Keratinocyte (primary cell): Measurements from ENCODE around the gene MSANTD2. TPM values are rescaled to one million over a fixed set of nuclear protein-coding genes. Genes with fewer than 3 reads are reported as not detected.

Experiments
- DNase-seq: peaks from one replicate; pipeline ENCODE4 v3.0.0-alpha.2; 2011; ENCODE audit warnings: low read depth, missing footprints, low spot score
- FAIRE-seq: peaks from 2 replicates; lab custom pipeline; 2011; peaks lifted over from hg19 to GRCh38; lab: Jason Lieb, UNC
- H2AFZ ChIP-seq: 2 replicates; pipeline ENCODE4 v1.6.0; 2012; ENCODE audit warnings: low read length, control low read depth, inconsistent platforms; ENCODE audit not compliant: control insufficient read depth
- H3K27ac ChIP-seq: 2 replicates; pipeline ENCODE4 v1.5.1; 2011; ENCODE audit warnings: low read length; ENCODE audit not compliant: control insufficient read depth, insufficient read depth
- H3K27me3 ChIP-seq: 3 replicates; pipeline ENCODE4 v1.6.0; 2011; ENCODE audit warnings: low read length; ENCODE audit not compliant: control insufficient read depth, insufficient read depth; ENCODE audit errors: extremely low read depth
- H3K36me3 ChIP-seq, 2 experiments: 2 replicates in 1 of 2; 3 replicates in 1 of 2; pipeline ENCODE4 v1.5.1; 2011; ENCODE audit warnings: low read length in 2 of 2, mild to moderate bottlenecking in 1 of 2; ENCODE audit not compliant: control insufficient read depth in 2 of 2, insufficient read depth in 2 of 2; ENCODE audit errors: extremely low read depth in 1 of 2
- H3K4me1 ChIP-seq: 3 replicates; pipeline ENCODE4 v1.5.1; 2011; ENCODE audit warnings: low read length; ENCODE audit not compliant: control insufficient read depth, insufficient read depth; ENCODE audit errors: extremely low read depth
- H3K4me2 ChIP-seq: 3 replicates; pipeline ENCODE4 v1.6.0; 2011; ENCODE audit warnings: low read depth, low read length; ENCODE audit not compliant: control insufficient read depth, insufficient read depth; ENCODE audit errors: extremely low read depth
- H3K4me3 ChIP-seq, 3 experiments: fragments of 200-600 bp in 1 of 3; sonication (generic) in 1 of 3; 2 replicates in 2 of 3; 3 replicates in 1 of 3; pipeline ENCODE4 v1.5.1; 2011 to 2016; ENCODE audit warnings: low read length in 3 of 3, mild to moderate bottlenecking in 3 of 3, control low read depth in 2 of 3, inconsistent platforms in 1 of 3, low read depth in 1 of 3, mixed read lengths in 1 of 3, mixed run types in 1 of 3, moderate library complexity in 1 of 3; ENCODE audit not compliant: control insufficient read depth in 2 of 3, insufficient read depth in 2 of 3; ENCODE audit errors: extremely low read depth in 1 of 3
- H3K79me2 ChIP-seq: 2 replicates; pipeline ENCODE4 v1.6.0; 2012; ENCODE audit warnings: low read length; ENCODE audit not compliant: control insufficient read depth, insufficient read depth
- H3K9ac ChIP-seq: 3 replicates; pipeline ENCODE4 v1.6.0; 2011; ENCODE audit warnings: low read length; ENCODE audit not compliant: control insufficient read depth, insufficient read depth; ENCODE audit errors: extremely low read depth
- H3K9me1 ChIP-seq: 3 replicates; pipeline ENCODE4 v1.6.0; 2011; ENCODE audit warnings: low read length; ENCODE audit not compliant: control insufficient read depth, insufficient read depth; ENCODE audit errors: extremely low read depth
- H3K9me3 ChIP-seq: 2 replicates; pipeline ENCODE4 v1.5.1; 2012; ENCODE audit warnings: low read depth, low read length; ENCODE audit not compliant: control insufficient read depth
- H4K20me1 ChIP-seq: 3 replicates; pipeline ENCODE4 v1.6.0; 2011; ENCODE audit warnings: low read length; ENCODE audit not compliant: control insufficient read depth, insufficient read depth; ENCODE audit errors: extremely low read depth
- EZH2 ChIP-seq: IDR thresholded peaks from one replicate; pipeline ENCODE4 v1.6.1; 2012; ENCODE audit warnings: inconsistent platforms, mild to moderate bottlenecking, low read length, moderate library complexity
- dilution Hi-C: fragments of 300-500 bp; cut with MboI; formaldehyde crosslinking; loops from one replicate; pipeline ENCODE4 v1.7.0; 2020; ENCODE audit warnings: low sequenced_read_pairs; ENCODE audit not compliant: extremely low pct_ligation_motif_present
- polyA plus RNA-seq, 5 experiments: library from polyadenylated mRNA; depleted of rRNA in 3 of 5; stranded (reverse) in 3 of 5; stranded (forward) in 1 of 5; unstranded in 1 of 5; fragments of >200 nt; gene quantifications; 1 replicate in 1 of 5; 2 replicates in 3 of 5; 3 replicates in 1 of 5; pipeline versions ENCODE4 v1.2.1 to v1.2.3, GENCODE V29; 2011 to 2012; ENCODE audit warnings: missing spikeins in 2 of 5, low read depth in 1 of 5, low replicate concordance in 1 of 5
- TF ChIP-seq, protein P1 (sequence below), 3 experiments: IDR thresholded peaks in 1 of 3; conservative IDR thresholded peaks in 1 of 3; optimal IDR thresholded peaks in 1 of 3; 2 replicates in 2 of 3; 3 replicates in 1 of 3; pipeline versions ENCODE3 to v1.5.1; 2011; ENCODE audit warnings: low read length in 3 of 3, mild to moderate bottlenecking in 3 of 3, moderate library complexity in 2 of 3, control low read depth in 1 of 3, inconsistent platforms in 1 of 3; ENCODE audit not compliant: insufficient read depth in 2 of 3; ENCODE audit errors: extremely low read depth in 1 of 3

Gene MSANTD2
- polyA plus RNA-seq, 1 donor (not counting 4 experiments of a cell fraction or from before 2014, with no cell fraction given) = 6.6 TPM

DNA sequence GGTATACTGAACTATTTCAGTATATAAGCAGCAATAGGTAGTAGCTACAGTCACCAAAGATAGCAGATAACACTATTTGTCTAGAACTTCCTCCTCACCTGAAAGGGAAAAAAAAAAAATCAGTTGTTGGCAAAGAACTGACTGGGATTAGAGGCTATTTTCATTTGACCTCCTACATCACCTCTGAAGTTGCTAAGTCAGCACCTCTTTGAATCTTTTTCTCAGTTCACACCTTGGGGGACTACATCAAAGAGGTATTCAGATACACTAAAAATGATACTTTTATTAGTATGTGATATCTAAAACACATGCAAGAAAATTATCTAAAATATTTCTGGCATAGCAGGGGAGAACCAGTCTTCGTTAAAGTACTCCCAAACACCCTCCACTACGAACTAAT, 16.2 kb downstream of the MSANTD2 start:
- H3K79me2 ChIP-seq = peaks cover 14% of the 10 kb centered on the region
- TF ChIP-seq, protein P1, sequence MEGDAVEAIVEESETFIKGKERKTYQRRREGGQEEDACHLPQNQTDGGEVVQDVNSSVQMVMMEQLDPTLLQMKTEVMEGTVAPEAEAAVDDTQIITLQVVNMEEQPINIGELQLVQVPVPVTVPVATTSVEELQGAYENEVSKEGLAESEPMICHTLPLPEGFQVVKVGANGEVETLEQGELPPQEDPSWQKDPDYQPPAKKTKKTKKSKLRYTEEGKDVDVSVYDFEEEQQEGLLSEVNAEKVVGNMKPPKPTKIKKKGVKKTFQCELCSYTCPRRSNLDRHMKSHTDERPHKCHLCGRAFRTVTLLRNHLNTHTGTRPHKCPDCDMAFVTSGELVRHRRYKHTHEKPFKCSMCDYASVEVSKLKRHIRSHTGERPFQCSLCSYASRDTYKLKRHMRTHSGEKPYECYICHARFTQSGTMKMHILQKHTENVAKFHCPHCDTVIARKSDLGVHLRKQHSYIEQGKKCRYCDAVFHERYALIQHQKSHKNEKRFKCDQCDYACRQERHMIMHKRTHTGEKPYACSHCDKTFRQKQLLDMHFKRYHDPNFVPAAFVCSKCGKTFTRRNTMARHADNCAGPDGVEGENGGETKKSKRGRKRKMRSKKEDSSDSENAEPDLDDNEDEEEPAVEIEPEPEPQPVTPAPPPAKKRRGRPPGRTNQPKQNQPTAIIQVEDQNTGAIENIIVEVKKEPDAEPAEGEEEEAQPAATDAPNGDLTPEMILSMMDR (optimal IDR thresholded peaks at IDR 0.05 in 1 of 3, IDR thresholded peaks at IDR 0.05 in 1 of 3, conservative IDR thresholded peaks at IDR 0.05 in 1 of 3; ENCODE audit: extremely low read depth in 1 of 3, insufficient read depth in 2 of 3, low read length in 3 of 3) = no peak
- TF ChIP-seq EZH2 = no peak
- H2AFZ ChIP-seq = no peak overlapping the region
- no peaks in the 10 kb centered on the region for H3K36me3 ChIP-seq
- H3K4me2 ChIP-seq = no peak overlapping the region
- no peak overlapping the region for H3K9ac ChIP-seq
- FAIRE-seq (no peak), DNase-seq (no peak)
- no peak overlapping the region for H3K4me3 ChIP-seq
- H3K9me1 ChIP-seq = no peaks in the 10 kb centered on the region
- no peak overlapping the region for H3K27ac ChIP-seq
- dilution Hi-C loops = no loop called here
- H3K4me1 ChIP-seq = no peaks in the 10 kb centered on the region
- no peaks in the 10 kb centered on the region for H3K9me3 ChIP-seq
- H4K20me1 ChIP-seq = peaks cover 3% of the 10 kb centered on the region
- H3K27me3 ChIP-seq = no peaks in the 10 kb centered on the region

DNA sequence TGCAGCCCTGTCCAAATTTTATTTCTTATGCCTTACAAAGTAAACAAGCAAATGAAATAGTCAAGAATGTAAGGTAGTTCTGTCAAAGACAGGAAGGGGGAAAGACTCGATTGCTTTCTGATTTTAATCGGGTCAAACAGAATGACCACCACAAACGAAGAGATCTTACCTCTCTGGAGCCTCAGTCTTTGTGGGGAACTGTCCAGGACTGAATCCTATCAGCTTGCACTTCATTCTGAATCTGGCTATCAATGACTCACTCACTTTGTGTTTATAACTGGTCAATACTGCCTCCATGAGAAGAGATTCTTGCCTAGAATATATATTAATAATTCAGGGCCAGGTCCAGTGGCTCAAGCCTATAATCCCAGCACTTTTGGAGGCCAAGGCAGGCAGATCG, 17.2 kb downstream of the MSANTD2 start:
- H3K4me2 ChIP-seq = no peak overlapping the region
- no peak overlapping the region for H3K4me3 ChIP-seq
- FAIRE-seq (no peak), DNase-seq (no peak)
- H3K9me1 ChIP-seq = no peaks in the 10 kb centered on the region
- peaks cover 11% of the 10 kb centered on the region for H3K79me2 ChIP-seq
- no peaks in the 10 kb centered on the region for H3K4me1 ChIP-seq
- H3K36me3 ChIP-seq = no peaks in the 10 kb centered on the region
- H2AFZ ChIP-seq = no peak overlapping the region
- TF ChIP-seq EZH2 = no peak
- TF ChIP-seq, protein P1 (optimal IDR thresholded peaks at IDR 0.05 in 1 of 3, IDR thresholded peaks at IDR 0.05 in 1 of 3, conservative IDR thresholded peaks at IDR 0.05 in 1 of 3; ENCODE audit: extremely low read depth in 1 of 3, insufficient read depth in 2 of 3, low read length in 3 of 3) = no peak
- dilution Hi-C loops = no loop called here
- H3K27me3 ChIP-seq = no peaks in the 10 kb centered on the region
- H3K27ac ChIP-seq = no peak overlapping the region
- no peak overlapping the region for H3K9ac ChIP-seq
- peaks cover 3% of the 10 kb centered on the region for H4K20me1 ChIP-seq
- no peaks in the 10 kb centered on the region for H3K9me3 ChIP-seq
